Measurements from ENCODE around the gene TBP. TPM values are rescaled to one million over a fixed set of nuclear protein-coding genes. Genes with fewer than 3 reads are reported as not detected.

The TBP gene
- total and polyA plus RNA-seq, 2 of the 13 experiments (the other 11 are each of a cell fraction or from before 2014, with no cell fraction given) = 21.7 to 28.1 TPM

DNA sequence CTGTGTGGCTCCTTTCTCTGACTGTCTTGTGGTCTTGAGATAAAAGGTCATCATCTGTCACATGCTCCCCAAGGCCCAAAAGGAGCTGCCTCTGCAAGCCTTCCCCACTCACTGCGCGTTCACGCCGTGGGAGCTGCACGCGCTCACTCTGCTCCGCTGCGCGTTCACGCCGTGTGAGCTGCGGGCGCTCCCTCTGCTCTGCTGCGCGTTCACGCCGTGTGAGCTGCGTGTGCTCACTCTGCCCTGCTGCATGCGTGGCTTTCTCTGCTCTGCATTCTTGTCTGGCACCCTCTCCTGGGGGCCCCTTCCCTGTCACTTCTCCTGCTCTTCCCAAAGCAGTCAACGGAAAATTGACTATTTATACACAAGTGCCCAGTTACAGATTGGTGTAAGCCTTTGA is 43.5 kb upstream of the TBP start:
- no peak for FAIRE-seq
- intact Hi-C loops (cut with micrococcal nuclease; ENCODE audit: unreplicated experiment) = loop anchor here (10.0 kb wide), 1 partner anchor 346 kb away; no protein-coding TSS in a partner anchor
- CTCF ChIA-PET (ENCODE audit: low intra/inter-chr PET ratio, low total read pairs) = no interaction called here

DNA sequence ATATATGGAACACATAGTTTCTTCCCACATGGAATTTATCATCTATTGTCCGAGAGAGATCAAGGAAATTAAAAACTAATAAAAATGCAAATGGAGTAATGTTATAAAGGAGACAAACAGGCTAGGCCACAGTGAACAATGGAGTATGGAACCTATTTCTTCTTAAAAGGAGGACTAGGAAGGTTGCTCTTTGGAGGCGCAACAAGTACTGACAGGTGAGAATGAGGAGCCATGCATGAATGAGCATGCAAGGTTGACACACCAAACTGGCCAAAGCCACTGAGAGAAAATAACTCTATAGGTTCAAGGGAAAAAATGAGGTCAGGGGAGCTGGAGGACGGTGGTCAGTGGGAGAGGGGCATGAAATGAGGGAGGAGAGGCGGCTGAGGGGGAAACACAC is 41.9 kb upstream of the TBP start:
- ATAC-seq (no peak), DNase-seq (ENCODE audit: low spot score) (no peak), FAIRE-seq (no peak)
- 0 out of 2 replicates have a peak, but pooled peaks cover 5% of the 10 kb centered on the region for H3K4me1 ChIP-seq (ENCODE audit: insufficient read depth, low read length)
- H4K20me1 ChIP-seq (ENCODE audit: insufficient read depth, low read length) = no peaks in the 10 kb centered on the region
- H3K79me2 ChIP-seq (ENCODE audit: insufficient read depth, low read length) = no peaks in the 10 kb centered on the region
- no peak overlapping the region for H3K4me3 ChIP-seq (replicated peaks in 1 of 3; ENCODE audit: insufficient read depth in 1 of 3, low read depth in 2 of 3, low read length in 3 of 3)
- H2AFZ ChIP-seq (ENCODE audit: low read length) = no peak overlapping the region
- in situ Hi-C loops (cut with HindIII; ENCODE audit: extremely low pct_ligation_motif_present, low pct_unique_long_range_greater_than_20kb) (loop anchor here (10.0 kb wide), 1 partner anchor 557 kb away; no protein-coding TSS in a partner anchor), intact Hi-C loops (cut with micrococcal nuclease; ENCODE audit: unreplicated experiment) (loop anchor here (10.0 kb wide), 1 partner anchor 347 kb away; no protein-coding TSS in a partner anchor)
- H3K9ac ChIP-seq (ENCODE audit: insufficient read depth, low read depth, low read length) = no peak overlapping the region
- H3K27ac ChIP-seq (ENCODE audit: extremely low read length, insufficient read depth, low read length) = no peak overlapping the region
- 41% methylated on average over 4 of the region's 4 CpGs for WGBS (ENCODE audit: low lambda C conversion rate)
- no peak overlapping the region for H3K4me2 ChIP-seq (ENCODE audit: low read depth, low read length)
- H3K9me3 ChIP-seq (ENCODE audit: low read length) = no peaks in the 10 kb centered on the region
- CTCF ChIA-PET (ENCODE audit: low intra/inter-chr PET ratio, low total read pairs) = no interaction called here
- no peaks in the 10 kb centered on the region for H3K36me3 ChIP-seq (replicated peaks in 1 of 2; ENCODE audit: control insufficient read depth in 1 of 2, insufficient read depth in 2 of 2, low read length in 2 of 2)
- POLR2A ChIA-PET = no interaction called here
- no peaks in the 10 kb centered on the region for H3K27me3 ChIP-seq (ENCODE audit: control insufficient read depth in 1 of 2, insufficient read depth in 2 of 2, low read length in 2 of 2)
- BruUV-seq (replicated peaks) = no TSS peak
- no peak for TF ChIP-seq PCBP1 (IDR thresholded peaks at IDR 0.05; ENCODE audit: borderline replicate concordance, low read depth, low read length)
- TF ChIP-seq, protein P1, sequence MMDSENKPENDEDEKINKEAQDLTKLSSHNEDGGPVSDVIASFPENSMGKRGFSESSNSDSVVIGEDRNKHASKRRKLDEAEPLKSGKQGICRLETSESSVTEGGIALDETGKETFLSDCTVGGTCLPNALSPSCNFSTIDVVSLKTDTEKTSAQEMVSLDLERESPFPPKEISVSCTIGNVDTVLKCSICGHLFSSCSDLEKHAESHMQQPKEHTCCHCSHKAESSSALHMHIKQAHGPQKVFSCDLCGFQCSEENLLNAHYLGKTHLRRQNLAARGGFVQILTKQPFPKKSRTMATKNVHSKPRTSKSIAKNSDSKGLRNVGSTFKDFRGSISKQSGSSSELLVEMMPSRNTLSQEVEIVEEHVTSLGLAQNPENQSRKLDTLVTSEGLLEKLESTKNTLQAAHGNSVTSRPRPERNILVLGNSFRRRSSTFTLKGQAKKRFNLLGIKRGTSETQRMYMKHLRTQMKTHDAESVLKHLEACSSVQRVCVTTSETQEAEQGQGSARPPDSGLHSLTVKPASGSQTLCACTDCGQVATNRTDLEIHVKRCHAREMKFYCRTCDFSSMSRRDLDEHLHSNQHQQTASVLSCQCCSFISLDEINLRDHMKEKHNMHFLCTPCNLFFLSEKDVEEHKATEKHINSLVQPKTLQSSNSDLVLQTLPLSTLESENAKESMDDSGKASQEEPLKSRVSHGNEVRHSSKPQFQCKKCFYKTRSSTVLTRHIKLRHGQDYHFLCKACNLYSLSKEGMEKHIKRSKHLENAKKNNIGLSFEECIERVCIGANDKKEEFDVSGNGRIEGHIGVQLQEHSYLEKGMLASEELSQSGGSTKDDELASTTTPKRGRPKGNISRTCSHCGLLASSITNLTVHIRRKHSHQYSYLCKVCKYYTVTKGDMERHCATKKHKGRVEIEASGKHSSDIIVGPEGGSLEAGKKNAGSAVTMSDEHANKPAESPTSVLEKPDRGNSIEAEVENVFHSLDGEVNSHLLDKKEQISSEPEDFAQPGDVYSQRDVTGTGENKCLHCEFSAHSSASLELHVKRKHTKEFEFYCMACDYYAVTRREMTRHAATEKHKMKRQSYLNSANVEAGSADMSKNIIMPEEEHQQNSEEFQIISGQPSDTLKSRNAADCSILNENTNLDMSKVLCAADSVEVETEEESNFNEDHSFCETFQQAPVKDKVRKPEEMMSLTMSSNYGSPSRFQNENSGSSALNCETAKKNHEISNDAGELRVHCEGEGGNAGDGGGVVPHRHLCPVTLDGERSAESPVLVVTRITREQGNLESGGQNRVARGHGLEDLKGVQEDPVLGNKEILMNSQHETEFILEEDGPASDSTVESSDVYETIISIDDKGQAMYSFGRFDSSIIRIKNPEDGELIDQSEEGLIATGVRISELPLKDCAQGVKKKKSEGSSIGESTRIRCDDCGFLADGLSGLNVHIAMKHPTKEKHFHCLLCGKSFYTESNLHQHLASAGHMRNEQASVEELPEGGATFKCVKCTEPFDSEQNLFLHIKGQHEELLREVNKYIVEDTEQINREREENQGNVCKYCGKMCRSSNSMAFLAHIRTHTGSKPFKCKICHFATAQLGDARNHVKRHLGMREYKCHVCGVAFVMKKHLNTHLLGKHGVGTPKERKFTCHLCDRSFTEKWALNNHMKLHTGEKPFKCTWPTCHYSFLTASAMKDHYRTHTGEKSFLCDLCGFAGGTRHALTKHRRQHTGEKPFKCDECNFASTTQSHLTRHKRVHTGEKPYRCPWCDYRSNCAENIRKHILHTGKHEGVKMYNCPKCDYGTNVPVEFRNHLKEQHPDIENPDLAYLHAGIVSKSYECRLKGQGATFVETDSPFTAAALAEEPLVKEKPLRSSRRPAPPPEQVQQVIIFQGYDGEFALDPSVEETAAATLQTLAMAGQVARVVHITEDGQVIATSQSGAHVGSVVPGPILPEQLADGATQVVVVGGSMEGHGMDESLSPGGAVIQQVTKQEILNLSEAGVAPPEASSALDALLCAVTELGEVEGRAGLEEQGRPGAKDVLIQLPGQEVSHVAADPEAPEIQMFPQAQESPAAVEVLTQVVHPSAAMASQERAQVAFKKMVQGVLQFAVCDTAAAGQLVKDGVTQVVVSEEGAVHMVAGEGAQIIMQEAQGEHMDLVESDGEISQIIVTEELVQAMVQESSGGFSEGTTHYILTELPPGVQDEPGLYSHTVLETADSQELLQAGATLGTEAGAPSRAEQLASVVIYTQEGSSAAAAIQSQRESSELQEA (CRISPR knock-in tag; IDR thresholded peaks at IDR 0.05; ENCODE audit: not compliant biosample characterization) = no peak
- TF ChIP-seq DR1 (CRISPR knock-in tag; IDR thresholded peaks at IDR 0.05) = no peak
- TF ChIP-seq, protein P2, sequence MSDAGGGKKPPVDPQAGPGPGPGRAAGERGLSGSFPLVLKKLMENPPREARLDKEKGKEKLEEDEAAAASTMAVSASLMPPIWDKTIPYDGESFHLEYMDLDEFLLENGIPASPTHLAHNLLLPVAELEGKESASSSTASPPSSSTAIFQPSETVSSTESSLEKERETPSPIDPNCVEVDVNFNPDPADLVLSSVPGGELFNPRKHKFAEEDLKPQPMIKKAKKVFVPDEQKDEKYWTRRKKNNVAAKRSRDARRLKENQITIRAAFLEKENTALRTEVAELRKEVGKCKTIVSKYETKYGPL (CRISPR knock-in tag; IDR thresholded peaks at IDR 0.05) = no peak
- TF ChIP-seq MTF2 (CRISPR knock-in tag; IDR thresholded peaks at IDR 0.05; ENCODE audit: borderline replicate concordance) = no peak
- no peak for TF ChIP-seq TOE1 (CRISPR knock-in tag; IDR thresholded peaks at IDR 0.05)
- TF ChIP-seq ZNF138 (CRISPR knock-in tag; IDR thresholded peaks at IDR 0.05; ENCODE audit: low read depth) = no peak
- TF ChIP-seq ZNF446 (CRISPR knock-in tag; IDR thresholded peaks at IDR 0.05) = no peak

More for the DNA sequence above, 43.5 kb upstream of the TBP start:
- POLR2A ChIA-PET = no interaction called here
- in situ Hi-C loops (cut with HindIII; ENCODE audit: extremely low pct_ligation_motif_present, low pct_unique_long_range_greater_than_20kb) = loop anchor here (10.0 kb wide), 1 partner anchor 556 kb away; no protein-coding TSS in a partner anchor
- no peak for TF ChIP-seq FOXK1 (CRISPR knock-in tag; IDR thresholded peaks at IDR 0.05; ENCODE audit: borderline replicate concordance, low read depth)
- TF ChIP-seq TBP (CRISPR knock-in tag; IDR thresholded peaks at IDR 0.05) = no peak
- TF ChIP-seq, protein P3, sequence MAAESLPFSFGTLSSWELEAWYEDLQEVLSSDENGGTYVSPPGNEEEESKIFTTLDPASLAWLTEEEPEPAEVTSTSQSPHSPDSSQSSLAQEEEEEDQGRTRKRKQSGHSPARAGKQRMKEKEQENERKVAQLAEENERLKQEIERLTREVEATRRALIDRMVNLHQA (CRISPR knock-in tag; IDR thresholded peaks at IDR 0.05) = no peak
- H3K4me2 ChIP-seq (ENCODE audit: low read depth, low read length) = no peak overlapping the region
- H3K4me3 ChIP-seq (replicated peaks in 1 of 3; ENCODE audit: insufficient read depth in 1 of 3, low read depth in 2 of 3, low read length in 3 of 3) = no peak overlapping the region
- WGBS (ENCODE audit: low lambda C conversion rate) = 82% methylated on average over 20 of the region's 20 CpGs
- H4K20me1 ChIP-seq (ENCODE audit: insufficient read depth, low read length) = no peaks in the 10 kb centered on the region
- BruUV-seq (replicated peaks) = no TSS peak
- no peaks in the 10 kb centered on the region for H3K79me2 ChIP-seq (ENCODE audit: insufficient read depth, low read length)
- ATAC-seq (no peak), DNase-seq (ENCODE audit: low spot score) (no peak)
- H3K27ac ChIP-seq (ENCODE audit: extremely low read length, insufficient read depth, low read length) = no peak overlapping the region
- H3K9ac ChIP-seq (ENCODE audit: insufficient read depth, low read depth, low read length) = no peak overlapping the region
- no peaks in the 10 kb centered on the region for H3K36me3 ChIP-seq (replicated peaks in 1 of 2; ENCODE audit: control insufficient read depth in 1 of 2, insufficient read depth in 2 of 2, low read length in 2 of 2)
- H3K27me3 ChIP-seq (ENCODE audit: control insufficient read depth in 1 of 2, insufficient read depth in 2 of 2, low read length in 2 of 2) = no peaks in the 10 kb centered on the region
- no peak overlapping the region for H2AFZ ChIP-seq (ENCODE audit: low read length)
- no peaks in the 10 kb centered on the region for H3K9me3 ChIP-seq (ENCODE audit: low read length)
- no peaks in the 10 kb centered on the region for H3K4me1 ChIP-seq (ENCODE audit: insufficient read depth, low read length)

Data from HepG2 (cell line).